GM19193 (cell line): ENCODE results near the gene ITSN2.

ENCODE experiments used
- POLR2A ChIP-seq: IDR thresholded peaks from 4 replicates; pipeline ENCODE4 v1.6.1; 2011; ENCODE audit not compliant: insufficient read depth, insufficient read length; ENCODE audit errors: extremely low read depth

Gene ITSN2

DNA sequence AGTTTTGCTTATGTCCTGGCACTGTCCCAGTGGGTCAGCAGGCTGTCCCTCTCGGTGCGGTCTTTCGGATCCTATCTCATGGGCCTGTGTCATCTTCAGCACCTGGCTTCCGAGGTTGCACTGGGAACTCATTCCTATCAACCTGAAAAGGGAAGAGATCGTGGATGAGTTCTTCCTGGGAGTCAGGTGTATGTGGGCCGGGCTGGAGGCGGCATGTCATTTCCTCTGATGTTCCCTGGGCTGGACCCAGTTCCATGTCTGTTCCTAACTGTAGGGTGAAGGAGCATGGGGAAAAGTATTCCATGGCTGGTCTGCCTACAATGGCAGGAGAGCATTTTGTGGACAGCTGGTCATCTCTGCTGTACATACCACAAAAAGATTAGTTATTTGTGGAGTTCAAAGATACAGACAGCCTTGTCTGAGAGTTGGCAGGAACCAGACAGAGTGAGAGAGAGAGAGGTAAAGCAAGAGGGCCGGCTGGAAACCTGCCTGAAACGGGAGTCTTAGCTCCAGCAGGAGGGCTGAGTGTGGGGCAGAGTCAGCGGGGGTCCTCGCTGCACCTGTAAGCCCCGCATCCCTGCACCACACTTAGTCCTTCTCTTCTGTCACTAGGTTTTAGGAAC is 160.3 kb downstream of the ITSN2 start:
- no peak for TF ChIP-seq POLR2A

DNA sequence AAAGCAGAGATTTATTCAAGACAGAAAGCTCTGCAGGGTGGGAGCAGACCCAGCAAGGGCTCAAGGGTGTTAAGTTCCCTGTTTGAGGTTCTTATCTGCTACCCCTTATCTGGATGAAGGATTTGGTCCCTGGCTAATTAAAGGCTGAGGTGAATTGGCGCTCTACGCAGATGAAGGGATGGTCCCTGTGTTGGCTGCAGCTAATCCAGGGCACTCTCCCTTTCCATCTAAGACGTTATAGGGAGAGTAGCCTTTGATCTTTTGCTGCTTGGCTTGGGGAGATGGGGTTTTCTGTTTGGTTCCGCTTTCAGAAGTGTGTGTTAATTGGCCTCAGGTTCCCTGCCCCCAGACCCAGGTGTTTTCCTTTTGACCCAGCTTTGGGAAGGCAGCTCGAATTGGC is 168.5 kb downstream of the ITSN2 start:
- TF ChIP-seq POLR2A = no peak

DNA sequence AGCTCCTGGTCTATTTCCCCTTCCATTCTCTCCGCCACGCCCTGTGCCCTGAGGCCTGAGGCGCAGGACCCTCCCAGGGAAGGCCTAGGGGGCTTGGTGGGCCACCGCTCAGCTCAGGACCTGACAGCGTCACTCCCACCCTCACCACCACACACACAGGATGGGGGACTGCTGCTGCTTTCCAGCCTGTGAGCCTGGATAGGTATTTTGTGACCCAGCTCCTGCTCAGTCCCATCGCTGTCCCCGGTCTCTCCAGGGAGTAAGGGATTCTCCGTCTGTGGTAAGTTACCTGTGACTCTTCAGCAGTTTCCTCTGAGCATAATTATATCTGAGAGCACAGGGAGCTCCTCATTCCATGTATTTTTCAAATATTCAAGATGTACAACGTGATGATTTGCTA is 169.2 kb downstream of the ITSN2 start:
- TF ChIP-seq POLR2A = no peak

DNA sequence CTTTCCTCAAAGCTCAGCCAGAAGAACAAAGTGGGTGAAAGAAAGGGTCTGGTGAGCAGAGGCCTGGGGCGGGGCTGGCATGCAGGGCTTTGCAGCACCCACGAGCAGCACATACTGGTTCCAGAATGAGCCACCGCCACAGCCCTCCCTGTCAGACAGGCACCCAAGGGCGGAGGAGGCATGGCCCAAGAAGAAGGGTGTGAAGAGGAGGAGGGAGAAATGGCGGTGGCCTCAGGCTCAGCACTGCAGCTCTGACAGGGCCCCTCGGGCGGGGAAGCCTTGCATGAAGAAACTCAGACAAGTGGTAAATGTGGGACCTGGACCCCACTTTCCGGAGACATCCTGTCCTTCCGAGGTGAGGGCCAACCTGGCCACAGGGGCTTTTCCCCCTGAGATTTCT is 169.8 kb downstream of the ITSN2 start:
- TF ChIP-seq POLR2A = no peak

DNA sequence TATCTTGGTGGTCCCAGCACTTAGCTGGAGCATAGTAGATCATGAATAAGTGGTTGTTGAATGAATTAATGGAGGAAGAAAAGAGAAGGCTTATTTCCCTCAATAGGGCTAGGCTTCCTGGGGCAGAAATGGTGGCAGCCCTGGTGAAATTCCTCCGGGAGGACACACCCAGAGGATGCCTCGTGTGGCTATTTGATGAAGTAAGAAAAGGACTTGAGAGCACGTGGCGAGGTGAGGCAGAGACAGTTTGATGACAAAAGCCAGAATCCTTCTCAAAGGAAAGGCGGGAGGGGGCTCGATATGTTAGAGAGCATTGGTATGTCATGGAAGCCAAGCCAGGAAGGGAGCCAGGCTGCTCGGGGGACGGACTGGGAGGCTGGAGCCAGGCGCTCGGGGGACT is 170.8 kb downstream of the ITSN2 start:
- TF ChIP-seq POLR2A = no peak

DNA sequence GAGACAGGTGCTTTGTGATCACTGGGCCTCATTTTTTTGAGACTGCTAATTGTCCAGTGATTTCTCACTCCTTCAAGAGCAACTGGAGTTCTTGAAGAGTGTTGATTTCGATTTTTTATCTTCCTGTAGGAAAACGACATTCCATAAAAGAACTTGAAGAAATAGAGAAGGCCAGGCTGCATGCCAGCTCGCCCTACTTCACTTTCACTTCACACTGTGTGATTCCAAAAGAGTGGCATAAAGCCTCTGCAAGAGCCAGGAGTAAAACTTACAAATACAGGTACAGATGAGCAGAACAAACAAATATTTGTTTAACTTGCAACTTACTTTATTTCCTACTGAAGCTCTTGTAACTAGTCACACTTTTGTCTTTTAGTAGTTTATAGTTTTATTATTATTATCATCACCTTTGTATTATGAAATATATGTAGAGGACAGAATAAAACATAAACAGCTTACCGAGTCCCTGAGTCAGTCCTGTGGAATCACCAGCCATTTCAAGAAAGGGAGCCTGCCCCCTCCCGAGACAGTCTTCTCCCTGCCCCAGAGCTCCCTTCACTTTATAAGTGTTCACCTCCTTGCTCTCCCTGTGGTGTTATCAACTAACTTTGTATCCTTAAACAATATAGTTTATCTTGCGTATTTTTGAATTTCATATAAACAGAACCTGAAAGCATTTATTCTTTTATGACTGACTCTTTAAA is 176.8 kb downstream of the ITSN2 start:
- no peak for TF ChIP-seq POLR2A

DNA sequence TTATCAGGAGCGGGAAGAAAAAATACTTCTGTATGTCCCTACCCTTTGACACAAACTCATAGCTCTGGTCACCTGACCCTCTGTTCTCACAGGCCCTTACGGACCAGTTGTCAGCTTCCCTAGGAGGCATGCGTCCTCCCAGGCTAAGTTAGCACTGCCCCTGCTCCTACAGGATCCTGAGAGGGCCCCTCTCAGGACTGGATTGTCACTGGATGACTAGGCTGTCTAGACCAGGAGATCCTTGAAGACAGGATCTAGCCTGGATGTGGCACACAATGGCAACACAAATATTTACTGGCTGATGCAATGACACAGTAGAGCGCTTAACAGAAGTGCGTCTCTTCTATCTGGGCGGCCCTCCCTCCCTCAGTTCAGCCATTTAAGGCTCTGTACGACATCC is 177.8 kb downstream of the ITSN2 start:
- no peak for TF ChIP-seq POLR2A

DNA sequence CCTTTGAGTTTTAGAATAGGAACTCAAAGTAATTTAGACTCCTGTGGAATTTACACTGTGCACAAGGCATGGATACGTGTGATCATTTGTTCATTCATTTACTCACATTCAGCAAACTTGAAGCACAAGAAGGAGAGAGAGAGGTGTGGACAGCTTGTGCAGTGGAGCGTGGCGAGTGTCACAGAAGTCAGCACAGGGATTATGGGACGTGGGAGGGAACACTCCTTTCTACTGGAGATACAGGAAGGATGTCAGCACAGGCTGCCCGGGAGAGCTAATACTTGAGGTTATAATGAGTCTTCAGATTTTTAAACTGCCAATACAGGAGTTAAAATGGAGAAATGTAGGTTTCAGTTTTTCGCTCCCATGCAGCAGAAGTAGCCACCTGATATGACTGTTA is 178.5 kb downstream of the ITSN2 start:
- TF ChIP-seq POLR2A = no peak

DNA sequence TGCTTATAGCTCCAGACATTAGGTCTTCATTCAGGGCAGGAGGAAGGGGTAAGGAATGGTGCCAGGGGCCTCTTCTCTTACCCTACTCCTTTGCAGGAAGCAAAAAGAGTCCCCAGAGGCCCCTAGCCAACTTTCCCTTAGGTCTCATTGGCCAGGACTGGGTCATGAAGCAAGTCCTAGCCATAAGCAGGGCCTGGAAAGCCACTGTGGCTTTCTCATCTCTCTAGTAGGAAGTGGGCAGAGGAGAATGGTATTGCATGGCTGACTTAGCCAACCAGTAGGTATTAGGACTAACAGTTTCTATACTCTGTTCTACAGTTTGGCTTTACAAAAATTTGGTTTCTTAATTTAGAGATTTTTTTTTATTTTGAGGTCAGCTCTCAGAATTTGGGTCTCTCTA is 180.7 kb downstream of the ITSN2 start:
- no peak for TF ChIP-seq POLR2A

DNA sequence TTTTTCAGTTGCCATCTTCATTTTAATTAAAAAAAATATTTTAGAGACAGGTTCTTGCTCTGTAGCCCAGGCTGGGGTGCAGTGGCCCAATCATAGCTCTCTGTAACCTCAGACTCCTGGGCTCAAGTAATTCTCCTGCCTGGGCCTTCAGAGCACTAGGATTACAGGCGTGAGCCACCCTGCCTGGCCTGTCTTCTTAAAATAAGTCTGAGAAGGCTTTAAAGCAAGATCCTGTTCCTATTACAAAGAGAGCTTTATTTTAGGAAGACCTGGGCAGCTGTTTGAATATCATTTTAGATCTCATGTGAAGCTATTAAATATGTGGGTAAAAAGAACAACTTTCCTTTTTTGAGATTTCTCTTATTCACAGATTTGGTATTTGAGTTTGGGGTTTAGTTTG is 184.0 kb downstream of the ITSN2 start:
- TF ChIP-seq POLR2A = no peak

DNA sequence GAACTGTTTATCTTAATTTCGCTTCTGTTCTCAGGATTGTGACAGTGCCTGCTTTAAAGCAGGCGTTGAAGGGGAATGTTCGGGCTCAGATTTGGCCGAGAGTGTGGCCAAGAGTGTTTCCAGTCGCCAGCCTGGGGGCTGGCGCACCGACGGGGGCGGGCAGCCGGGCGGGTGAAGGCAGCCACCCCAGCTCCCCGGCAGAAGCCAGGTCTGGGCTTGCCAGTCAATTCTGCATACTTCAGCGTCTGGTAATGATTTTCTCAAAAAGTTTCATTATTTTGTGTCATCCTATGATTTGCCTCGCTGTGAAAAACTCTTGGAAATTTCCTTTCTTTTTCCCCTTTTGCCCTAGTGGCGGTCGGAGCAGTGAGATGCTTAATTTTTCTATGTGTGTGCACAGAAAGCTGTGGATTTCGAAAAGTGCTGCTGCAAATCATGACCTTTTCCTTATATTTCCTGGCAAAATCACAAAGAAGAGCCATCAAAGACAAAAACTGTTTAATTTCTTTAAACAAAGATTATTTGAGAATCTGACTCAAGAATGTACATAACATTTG is 184.6 kb downstream of the ITSN2 start:
- TF ChIP-seq POLR2A = no peak

DNA sequence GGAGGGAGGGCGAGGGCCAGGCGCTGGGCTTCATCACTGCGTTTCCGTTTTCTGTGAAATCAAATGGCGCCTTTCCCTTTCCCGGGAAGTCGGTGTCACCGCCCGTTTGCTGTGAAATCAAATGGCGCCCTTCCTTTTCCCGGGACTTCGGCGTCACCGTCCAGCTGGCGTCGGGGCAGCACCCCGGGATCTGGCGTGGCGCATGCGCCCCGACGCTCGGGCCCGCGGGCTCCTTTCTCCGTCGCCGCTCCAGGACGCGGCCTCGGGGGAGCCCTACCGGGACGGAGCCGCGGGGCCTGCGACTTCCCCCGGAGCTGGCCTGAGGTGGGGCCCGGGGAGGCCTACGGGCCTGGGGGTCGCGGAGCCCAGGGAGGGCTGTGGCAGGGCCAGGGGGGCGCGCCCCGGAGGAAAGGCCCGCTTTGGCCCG is 185.5 kb downstream of the ITSN2 start, which contains the start of gene FAM228A:
TSS of gene FAM228A (plus strand) at position 203 of the 427 bp plus-strand sequence. CDS start 428 bp downstream, outside the sequence.
- no peak for TF ChIP-seq POLR2A

DNA sequence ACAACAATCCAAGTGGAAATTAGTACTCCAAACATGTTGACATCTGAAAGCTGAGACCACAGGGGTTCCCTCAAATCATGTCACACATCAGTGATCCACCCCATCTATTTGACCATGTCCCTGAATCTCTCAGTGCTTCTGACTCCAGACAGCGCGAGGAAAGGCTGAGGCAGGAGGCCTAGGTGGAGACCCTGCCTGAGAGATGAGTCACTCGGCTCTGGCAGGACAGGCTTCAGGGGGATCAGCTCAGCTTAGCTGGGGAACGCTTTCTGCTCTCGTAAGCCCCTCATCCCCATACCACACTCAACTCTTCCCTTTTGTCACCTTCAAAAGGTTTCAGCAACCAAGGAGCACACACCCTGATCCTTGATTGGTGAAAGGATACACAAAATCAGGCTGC is 191.3 kb downstream of the ITSN2 start:
- no peak for TF ChIP-seq POLR2A

DNA sequence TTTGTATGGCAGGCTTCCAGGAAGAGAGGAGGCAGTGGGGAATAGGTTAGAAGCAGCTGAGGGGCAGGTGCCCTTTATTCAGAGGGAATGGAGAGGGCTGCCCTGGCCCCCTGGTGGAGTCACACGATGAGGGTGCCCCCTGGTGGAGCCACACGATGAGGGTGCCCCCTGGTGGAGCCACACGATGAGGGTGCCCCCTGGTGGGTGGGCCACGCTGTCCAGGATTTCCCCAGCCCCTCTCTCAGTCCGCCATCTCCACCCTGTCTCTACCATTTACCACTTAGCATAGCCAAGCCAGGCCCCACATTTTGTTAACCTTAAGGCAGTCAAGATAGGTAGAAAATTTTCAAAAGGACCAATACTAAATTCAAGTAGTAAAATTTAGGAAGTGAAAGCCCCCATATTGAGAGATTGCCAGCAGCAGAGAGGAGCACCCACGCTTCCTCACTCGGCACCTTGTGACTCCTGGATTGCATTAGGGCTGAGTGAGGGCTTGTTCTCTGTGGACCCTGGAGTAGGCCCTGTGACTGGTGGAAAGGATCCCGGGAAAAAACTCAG is 195.8 kb downstream of the ITSN2 start:
- TF ChIP-seq POLR2A = no peak

DNA sequence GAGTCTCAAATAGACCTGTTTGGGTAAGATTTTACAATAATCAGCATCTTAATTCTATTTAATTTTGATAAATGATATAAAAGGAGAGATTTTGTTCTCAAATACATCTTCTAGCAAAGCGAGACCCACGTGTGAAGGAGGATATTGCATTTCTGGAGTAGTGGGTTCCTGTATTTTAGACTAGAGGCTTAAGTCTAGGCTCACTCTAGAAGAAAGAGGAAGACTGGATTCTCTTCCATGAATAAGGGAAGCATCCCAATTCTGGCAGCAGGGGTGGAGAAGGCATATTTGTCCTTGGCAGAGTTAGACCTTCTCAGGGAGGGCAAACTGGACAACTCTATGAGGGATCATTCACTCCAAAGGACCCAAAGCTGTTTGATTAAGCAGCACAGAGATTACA is 196.7 kb downstream of the ITSN2 start:
- no peak for TF ChIP-seq POLR2A

DNA sequence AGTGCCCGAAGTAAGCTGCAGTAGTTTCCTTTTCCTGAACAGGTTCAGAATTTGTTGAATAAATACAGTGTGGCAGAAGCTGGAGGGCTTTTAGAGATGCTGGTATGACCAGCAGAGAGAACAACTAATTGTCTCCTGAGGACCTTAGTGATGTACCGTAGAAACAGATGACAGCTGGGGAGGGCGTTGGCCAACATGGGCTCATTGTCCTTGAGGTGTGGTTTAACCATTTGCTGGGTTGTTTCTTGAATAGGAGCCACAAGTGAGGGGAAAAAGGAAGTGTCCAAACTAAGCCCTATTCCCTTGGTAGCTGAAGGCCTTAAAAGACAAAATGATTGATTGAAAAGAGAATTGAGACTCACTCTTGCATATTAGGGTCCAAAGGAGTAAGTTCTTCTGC is 197.2 kb downstream of the ITSN2 start:
- no peak for TF ChIP-seq POLR2A
